Colonic mucosa (tissue), 4 donors: Measurements from ENCODE around the gene KCND3. TPM values are rescaled to one million over a fixed set of nuclear protein-coding genes. Genes with fewer than 3 reads are reported as not detected.

Source experiments
- DNase-seq: peaks from one replicate; pipeline ENCODE4 v3.0.0-alpha.2; 2020
- H3K27ac ChIP-seq: fragments of 200-600 bp; one replicate; pipeline ENCODE4 v1.8.0; 2021
- H3K27me3 ChIP-seq: fragments of 200-600 bp; one replicate; pipeline ENCODE4 v1.8.0; 2021
- H3K36me3 ChIP-seq: fragments of 200-600 bp; one replicate; pipeline ENCODE4 v1.8.0; 2021
- H3K4me1 ChIP-seq: fragments of 200-600 bp; one replicate; pipeline ENCODE4 v1.8.0; 2021; ENCODE audit warnings: mild to moderate bottlenecking
- H3K4me3 ChIP-seq: fragments of 200-600 bp; one replicate; pipeline ENCODE4 v1.8.0; 2021
- H3K9ac ChIP-seq, 2 donors: one replicate each; pipeline ENCODE4 v1.7.0; 2013; ENCODE audit warnings: control low read depth in 2 of 2, low read depth in 2 of 2, low read length in 2 of 2
- H3K9me3 ChIP-seq: fragments of 200-600 bp; one replicate; pipeline ENCODE4 v1.8.0; 2021
- CTCF ChIP-seq: fragments of 200-600 bp; IDR thresholded peaks from one replicate; pipeline ENCODE4 v1.8.0; 2022; ENCODE audit warnings: antibody characterized with exemption, mild to moderate bottlenecking
- intact Hi-C: fragments of 100-400 bp; cut with DNase I; formaldehyde crosslinking; loops from one replicate; pipeline ENCODE4 v1.14.1; 2022
- total RNA-seq, 2 donors: library from RNA; stranded (reverse); fragmentation: NEBNext Ultra II Directional in 1 of 2; extraction: Animal tissue kit (Norgen Biotek cat#: 25700) in 1 of 2; gene quantifications; one replicate each; pipeline ENCODE4 v1.2.1, GENCODE V29; 2021
- donor health status: healthy.
- donor health status: DM: no; HTN: no; CAD: no.
- donor health status: DM: no; HTN: no; CAD: no.

KCND3 gene
- total RNA-seq, 2 donors from 2014 or later = 0.94 to 3.5 TPM

GRCh38 chr1:111776861-111777260, 212.6 kb downstream of the KCND3 start:
- intact Hi-C loops = no loop called here
- no peak for DNase-seq
- no peaks in the 10 kb centered on the region for H3K36me3 ChIP-seq
- TF ChIP-seq CTCF = no peak
- no peaks in the 10 kb centered on the region for H3K27me3 ChIP-seq
- no peaks in the 10 kb centered on the region for H3K4me1 ChIP-seq
- no peaks in the 10 kb centered on the region for H3K9me3 ChIP-seq
- no peak overlapping the region for H3K4me3 ChIP-seq
- H3K9ac ChIP-seq = no peak overlapping the region
- no peak overlapping the region for H3K27ac ChIP-seq

- H3K36me3 ChIP-seq = no peaks in the 10 kb centered on the region
- no peak for TF ChIP-seq CTCF
- no peaks in the 10 kb centered on the region for H3K9me3 ChIP-seq
- H3K9ac ChIP-seq = no peak overlapping the region
- intact Hi-C loops = no loop called here
- no peaks in the 10 kb centered on the region for H3K4me1 ChIP-seq
- no peak overlapping the region for H3K27ac ChIP-seq
- H3K4me3 ChIP-seq = no peak overlapping the region
- no peaks in the 10 kb centered on the region for H3K27me3 ChIP-seq
- DNase-seq = no peak
These were observed 213.1 kb downstream of the KCND3 start for GRCh38 chr1:111776391-111776790.

- DNase-seq = no peak
- Histone ChIP-seq H3K9ac (no peak overlapping the region), H3K4me1 (no peaks in the 10 kb centered on the region), H3K9me3 (no peaks in the 10 kb centered on the region), H3K27ac (no peak overlapping the region), H3K4me3 (no peak overlapping the region), H3K36me3 (no peaks in the 10 kb centered on the region), H3K27me3 (no peaks in the 10 kb centered on the region)
- intact Hi-C loops = no loop called here
- no peak for TF ChIP-seq CTCF
These were observed 213.5 kb downstream of the KCND3 start for GRCh38 chr1:111775966-111776365.

GRCh38 chr1:111770916-111771315, 218.6 kb downstream of the KCND3 start:
- H3K27me3 ChIP-seq = no peaks in the 10 kb centered on the region
- intact Hi-C loops = no loop called here
- H3K4me3 ChIP-seq = no peak overlapping the region

GRCh38 chr1:111769517-111770146, 219.8 kb downstream of the KCND3 start:
- intact Hi-C loops = no loop called here
- no peak for DNase-seq
- no peaks in the 10 kb centered on the region for H3K4me1 ChIP-seq
- H3K9me3 ChIP-seq = no peaks in the 10 kb centered on the region
- H3K27ac ChIP-seq = no peak overlapping the region
- H3K4me3 ChIP-seq = no peak overlapping the region
- no peak overlapping the region for H3K9ac ChIP-seq
- H3K36me3 ChIP-seq = peaks cover 4% of the 10 kb centered on the region
- peak; percentile 51 for TF ChIP-seq CTCF
- no peaks in the 10 kb centered on the region for H3K27me3 ChIP-seq

More at GRCh38 chr1:111770916-111771315, 218.6 kb downstream of the KCND3 start:
- Histone ChIP-seq H3K27ac (no peak overlapping the region), H3K9ac (no peak overlapping the region), H3K36me3 (peaks cover 4% of the 10 kb centered on the region), H3K4me1 (no peaks in the 10 kb centered on the region), H3K9me3 (no peaks in the 10 kb centered on the region)
- TF ChIP-seq CTCF = no peak
- DNase-seq = no peak
